A673 (cell line): Measurements from ENCODE around the gene LGALS13. TPM values are rescaled to one million over a fixed set of nuclear protein-coding genes. Genes with fewer than 3 reads are reported as not detected.

Experiments
- BruUV-seq: library from RNA; stranded (reverse); fragments of 400-500 nt; replicated peaks from 2 replicates; lab custom pipeline; 2021; lab: Mats Ljungman, UMichigan
- CTCF ChIA-PET: fragments of 300-600 bp; sonication (Branson Sonifier 250); formaldehyde crosslinking; loops from one replicate; lab custom pipeline; 2022; ENCODE audit warnings: antibody characterized with exemption; lab: Charles Lee
- POLR2A ChIA-PET: fragments of 300-600 bp; sonication (Branson Sonifier 250); formaldehyde crosslinking; loops from one replicate; lab custom pipeline; 2022; ENCODE audit warnings: antibody characterized with exemption; ENCODE audit not compliant: low non-redundant PET; lab: Charles Lee
- DNase-seq: peaks from one replicate; pipeline ENCODE4 v3.0.0-alpha.2; 2015; ENCODE audit warnings: low spot score
- H3K27ac ChIP-seq: fragments of 200-600 bp; sonication (generic); 2 replicates; pipeline ENCODE4 v1.5.1; 2016; ENCODE audit warnings: mixed run types, low read depth, mild to moderate bottlenecking, mixed read lengths, antibody characterized with exemption, low read length; ENCODE audit not compliant: poor library complexity, severe bottlenecking
- H3K27me3 ChIP-seq: fragments of 200-600 bp; sonication (generic); replicated peaks from 2 replicates; pipeline ENCODE4 v1.6.1; 2017; ENCODE audit warnings: mixed run types, low read depth, mild to moderate bottlenecking, mixed read lengths, antibody characterized with exemption, low read length; ENCODE audit not compliant: insufficient read depth, poor library complexity
- H3K36me3 ChIP-seq: fragments of 200-600 bp; sonication (generic); 2 replicates; pipeline ENCODE4 v1.6.1; 2016; ENCODE audit warnings: mixed run types, mild to moderate bottlenecking, mixed read lengths, antibody characterized with exemption, low read length; ENCODE audit not compliant: insufficient read depth, poor library complexity, severe bottlenecking
- H3K4me1 ChIP-seq: fragments of 200-600 bp; sonication (generic); 2 replicates; pipeline ENCODE4 v1.6.1; 2017; ENCODE audit warnings: mixed run types, mild to moderate bottlenecking, mixed read lengths, antibody characterized with exemption, low read length; ENCODE audit not compliant: insufficient read depth, poor library complexity, severe bottlenecking
- H3K4me3 ChIP-seq: fragments of 200-600 bp; sonication (generic); 2 replicates; pipeline ENCODE4 v1.5.1; 2016; ENCODE audit warnings: low read depth, mixed run types, mild to moderate bottlenecking, mixed read lengths, low read length; ENCODE audit not compliant: poor library complexity, severe bottlenecking
- H3K9me3 ChIP-seq: fragments of 200-600 bp; sonication (generic); 2 replicates; pipeline ENCODE4 v1.6.1; 2016; ENCODE audit warnings: mixed run types, low read depth, mild to moderate bottlenecking, mixed read lengths, antibody characterized with exemption, low read length; ENCODE audit not compliant: poor library complexity, severe bottlenecking
- CTCF ChIP-seq: fragments of 300-800, 200-600 bp; sonication (generic); conservative IDR thresholded peaks from 2 replicates; pipeline ENCODE4 v1.5.1; 2017; ENCODE audit warnings: low read depth, mild to moderate bottlenecking, antibody characterized with exemption, low read length, moderate library complexity, mixed read lengths
- EZH2 ChIP-seq: fragments of 200-600 bp; sonication (generic); IDR thresholded peaks from 2 replicates; pipeline ENCODE4 v1.6.1; 2017; ENCODE audit warnings: borderline replicate concordance, low read depth, mild to moderate bottlenecking, mixed read lengths, antibody characterized with exemption, low read length; ENCODE audit not compliant: poor library complexity, severe bottlenecking
- intact Hi-C: fragments of 100-400 bp; cut with micrococcal nuclease; formaldehyde crosslinking; loops from one replicate; pipeline ENCODE4 v1.10.0; 2022; ENCODE audit not compliant: unreplicated experiment
- total RNA-seq: library from RNA; stranded (reverse); gene quantifications from 2 replicates; pipeline ENCODE4 v1.2.3, GENCODE V29; 2021

The LGALS13 gene
- total RNA-seq, 1 experiment from 2014 or later = not detected

DNA sequence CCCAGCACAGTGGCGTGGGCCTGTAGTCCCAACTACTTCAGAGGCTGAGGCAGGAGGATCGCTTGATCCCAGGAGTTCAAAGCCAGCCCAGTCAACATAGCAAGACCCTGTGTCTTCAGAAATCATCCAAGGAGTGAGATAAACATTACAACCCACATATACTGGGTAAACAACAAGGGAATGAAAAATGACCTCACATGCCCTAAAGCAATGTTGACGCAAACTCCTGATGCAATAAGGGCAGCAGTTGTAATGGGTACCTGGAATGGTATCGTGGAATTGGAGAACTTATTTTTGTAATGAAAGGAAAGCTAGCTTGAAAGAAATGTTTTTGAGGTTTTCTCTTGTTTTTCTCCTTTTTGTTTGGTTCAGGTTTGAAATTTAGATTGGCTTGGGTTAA is 28.9 kb downstream of the LGALS13 start:
- Histone ChIP-seq H3K27ac (no peak overlapping the region), H3K4me3 (no peak overlapping the region), H3K36me3 (no peaks in the 10 kb centered on the region), H3K9me3 (no peaks in the 10 kb centered on the region), H3K27me3 (peaks cover 27% of the 10 kb centered on the region), H3K4me1 (no peaks in the 10 kb centered on the region)
- no TSS peak for BruUV-seq
- DNase-seq = no peak
- TF ChIP-seq EZH2 (no peak), CTCF (no peak)
- intact Hi-C loops = no loop called here
- POLR2A ChIA-PET = no interaction called here
- CTCF ChIA-PET = no interaction called here

- Histone ChIP-seq H3K9me3 (no peaks in the 10 kb centered on the region), H3K27me3 (peaks cover 27% of the 10 kb centered on the region), H3K4me1 (no peaks in the 10 kb centered on the region), H3K4me3 (no peak overlapping the region), H3K27ac (no peak overlapping the region), H3K36me3 (no peaks in the 10 kb centered on the region)
- TF ChIP-seq CTCF (no peak), EZH2 (no peak)
- no TSS peak for BruUV-seq
- CTCF ChIA-PET = no interaction called here
- no peak for DNase-seq
- intact Hi-C loops = no loop called here
- POLR2A ChIA-PET = no interaction called here
Measured at GRCh38 chr19:39631626-39632025, 29.3 kb downstream of the LGALS13 start.

DNA sequence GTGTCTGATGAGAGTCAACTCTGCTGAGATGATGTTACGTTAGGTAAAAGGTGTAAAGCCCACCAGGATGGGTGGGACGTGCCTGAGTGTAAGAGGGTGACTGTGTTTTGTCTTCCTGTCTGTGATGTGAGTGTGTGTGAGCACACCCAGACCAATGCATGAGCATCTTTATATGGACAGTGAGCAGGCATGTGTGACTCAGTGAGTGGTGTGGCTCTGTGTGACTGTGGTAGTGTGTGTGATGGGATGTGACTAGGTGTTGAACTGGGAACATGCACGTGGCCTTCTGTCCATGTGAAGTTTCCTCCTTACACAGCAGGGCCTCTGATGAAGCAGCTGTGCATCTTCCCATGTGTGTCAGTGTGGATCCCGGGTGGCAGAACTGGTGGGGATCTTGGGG is 35.6 kb downstream of the LGALS13 start:
- no peak for DNase-seq
- Histone ChIP-seq H3K9me3 (no peaks in the 10 kb centered on the region), H3K4me3 (no peak overlapping the region), H3K27ac (no peak overlapping the region), H3K36me3 (no peaks in the 10 kb centered on the region), H3K27me3 (peaks cover 20% of the 10 kb centered on the region), H3K4me1 (no peaks in the 10 kb centered on the region)
- ChIA-PET CTCF (no interaction called here), POLR2A (no interaction called here)
- intact Hi-C loops = no loop called here
- TF ChIP-seq EZH2 (no peak), CTCF (no peak)
- BruUV-seq = no TSS peak
